Skin of body (tissue), 2 donors: ENCODE results near the gene KLHL28. TPM values are rescaled to one million over a fixed set of nuclear protein-coding genes. Genes with fewer than 3 reads are reported as not detected.

ENCODE experiments used
- DNase-seq: peaks from one replicate; lab custom pipeline; 2025; lab: John Stamatoyannopoulos, UW
- total RNA-seq: library from RNA; depleted of rRNA; stranded (reverse); fragments of >200 nt; gene quantifications from one replicate; pipeline ENCODE4 v1.2.3, GENCODE V29; 2014

Gene KLHL28
- total RNA-seq = 26.2 TPM

DNA sequence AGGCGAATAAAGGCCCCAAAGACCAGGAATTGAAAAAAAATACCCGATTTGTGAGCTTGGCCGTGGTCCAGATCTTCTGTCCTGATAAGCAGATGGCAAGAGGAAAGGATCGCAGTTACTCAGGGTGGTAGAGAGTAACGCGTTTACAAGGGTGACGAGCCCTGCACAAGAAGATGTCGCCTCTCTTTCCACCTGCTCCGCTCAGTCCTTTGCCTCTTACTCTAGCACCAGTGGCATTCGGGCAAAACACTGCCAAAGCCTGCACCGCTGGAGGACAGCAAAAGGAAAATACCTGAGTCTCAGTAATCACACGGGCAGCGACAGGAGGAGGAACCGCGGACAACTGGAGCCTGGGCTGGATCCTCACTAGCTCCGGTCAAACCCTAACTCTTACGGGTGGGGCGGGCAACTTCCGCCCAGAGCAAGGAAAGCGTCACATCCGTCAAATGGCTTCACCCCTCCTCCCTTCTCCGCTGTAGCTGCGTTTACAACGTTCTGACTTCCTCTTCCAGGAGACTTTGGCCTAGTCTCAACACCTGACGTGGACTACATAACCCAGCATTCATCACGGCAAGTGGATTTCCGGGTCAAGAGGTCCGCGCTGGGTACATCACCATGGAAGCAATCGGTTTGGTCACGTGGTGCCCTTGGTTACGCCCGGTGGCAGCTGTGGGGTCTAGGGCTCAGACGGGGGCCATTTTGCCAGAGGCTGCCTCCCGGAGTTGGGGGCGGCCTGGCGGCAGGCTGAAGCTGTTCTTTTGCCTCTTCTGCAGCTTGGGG, at the start of gene KLHL28, which contains the start of gene TOGARAM1:
Gene KLHL28 (minus strand): TSS at position 394 of the 780 bp plus-strand sequence. CDS start 16,019 bp downstream, outside the sequence.
Gene TOGARAM1 (plus strand): TSS at position 637 of the 780 bp plus-strand sequence. CDS start 232 bp downstream, outside the sequence.
- peak; percentile 100 for DNase-seq

- no peak for DNase-seq
These were observed 42.2 kb upstream of the KLHL28 start for GRCh38 chr14:45003924-45004323.

- DNase-seq = no peak
These were observed 34.1 kb upstream of the KLHL28 start for GRCh38 chr14:44995770-44996294.

DNA sequence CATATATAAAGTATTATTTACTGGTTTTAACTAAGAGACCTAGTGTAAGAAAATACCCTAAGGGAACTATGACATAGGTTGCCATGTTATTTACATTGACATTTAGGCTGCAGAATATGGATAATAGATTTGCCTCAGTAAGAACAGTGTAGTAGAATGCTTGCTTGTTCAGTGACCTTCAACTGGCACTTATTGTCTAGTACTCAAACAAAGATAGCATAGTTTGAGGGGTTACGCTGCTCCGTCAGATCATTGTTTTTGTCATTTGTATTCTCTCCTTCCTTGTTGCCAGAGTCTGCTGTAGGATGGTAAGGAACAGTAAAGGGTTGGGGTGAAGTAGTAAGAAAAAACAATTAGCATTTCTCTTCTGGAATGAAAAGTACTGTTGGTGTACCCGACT, 33.4 kb upstream of the KLHL28 start:
- no peak for DNase-seq

GRCh38 chr14:44990533-44990932, 28.8 kb upstream of the KLHL28 start:
- DNase-seq = no peak

DNA sequence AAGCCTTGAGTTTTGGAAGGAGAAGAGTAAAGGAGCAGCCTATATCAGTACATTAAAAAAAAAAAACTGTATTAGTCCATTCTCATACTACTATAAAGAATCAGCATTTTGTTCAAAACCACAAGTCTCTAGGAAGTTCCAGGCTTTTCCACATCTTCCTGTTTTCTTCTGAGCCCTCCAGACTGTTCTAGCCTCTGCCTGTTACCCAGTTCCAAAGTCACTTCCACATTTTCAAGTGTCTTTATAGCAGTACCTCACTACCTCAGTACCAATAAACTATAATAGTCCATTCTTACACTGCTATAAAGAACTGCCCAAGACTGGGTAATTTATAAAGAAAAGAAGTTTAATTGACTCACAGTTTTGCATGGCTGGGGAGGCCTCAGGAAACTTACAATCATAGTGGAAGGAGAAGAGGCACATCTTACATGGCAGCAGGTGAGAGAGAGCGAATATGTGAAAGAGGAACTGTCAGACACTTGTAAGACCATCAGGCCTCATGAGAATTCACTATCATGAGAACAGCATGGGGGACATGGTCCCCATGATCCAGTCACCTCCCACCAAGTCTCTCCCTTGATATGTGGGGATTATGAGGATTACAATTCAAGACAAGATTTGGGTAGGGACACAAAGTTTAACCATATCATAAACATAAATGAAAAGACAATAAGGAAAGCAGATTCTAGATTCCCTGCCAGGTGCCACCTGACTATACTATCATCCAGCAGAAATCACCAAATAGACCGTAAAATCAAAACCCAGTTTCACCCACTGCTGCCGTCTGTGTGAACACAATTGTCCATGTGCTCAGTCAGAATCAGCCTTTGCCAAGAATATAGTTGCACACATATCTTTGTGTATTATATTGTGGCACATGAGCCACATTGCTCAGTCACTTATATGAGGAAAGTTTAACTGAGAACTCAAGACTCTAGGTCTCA, 28.0 kb upstream of the KLHL28 start:
- DNase-seq = no peak

GRCh38 chr14:44988694-44989093, 26.9 kb upstream of the KLHL28 start:
- no peak for DNase-seq

- DNase-seq = no peak
These were observed 20.8 kb upstream of the KLHL28 start for GRCh38 chr14:44982594-44982993.

DNA sequence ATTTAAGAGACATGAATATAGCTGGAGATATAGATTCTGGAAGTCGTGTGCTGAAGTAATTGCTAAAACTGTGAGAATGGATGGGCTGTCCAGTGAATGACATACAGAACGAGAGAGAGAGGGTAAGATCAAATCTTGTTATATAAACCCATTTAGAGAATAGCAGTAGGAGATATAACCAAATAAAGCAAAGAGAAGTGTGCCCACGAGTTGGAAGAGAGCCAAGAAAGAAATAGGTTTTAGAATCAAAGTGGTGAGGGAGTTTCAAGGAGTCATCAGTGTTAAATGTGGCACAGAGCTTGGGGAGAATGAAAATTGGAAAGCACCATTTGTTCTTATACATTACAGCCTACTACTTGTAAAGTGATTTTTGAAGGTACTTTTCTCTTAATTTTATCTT, 19.5 kb upstream of the KLHL28 start:
- DNase-seq = no peak

DNA sequence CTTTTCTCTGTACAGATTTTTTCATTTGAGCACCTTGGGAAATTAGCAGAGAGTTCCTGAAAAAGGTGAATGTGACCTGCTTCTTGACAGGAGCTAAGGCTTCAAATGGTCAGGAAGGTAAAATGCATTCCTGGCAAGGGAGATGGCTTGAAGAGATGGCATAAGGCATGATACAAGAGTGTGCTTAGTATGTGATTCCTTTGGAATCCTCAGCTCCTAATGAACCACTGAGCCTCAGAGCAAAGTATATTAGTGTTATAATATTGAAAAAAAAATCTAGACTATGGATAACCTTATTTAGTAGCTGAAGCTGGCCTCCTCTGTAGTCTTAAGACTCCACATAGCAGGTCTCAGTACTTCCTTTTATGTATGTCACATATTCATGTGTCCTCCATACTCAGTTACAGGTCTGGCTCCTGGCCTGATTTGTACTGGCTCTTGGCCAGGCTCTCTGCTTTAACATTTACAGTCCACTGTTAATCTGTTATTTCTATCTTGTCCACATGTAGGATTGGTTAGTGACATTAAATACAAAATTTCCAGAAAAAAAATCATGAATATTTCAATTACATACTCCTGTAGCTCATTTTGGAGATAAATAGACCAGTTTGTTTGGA, 18.1 kb upstream of the KLHL28 start:
- DNase-seq = no peak

GRCh38 chr14:44979273-44979672, 17.5 kb upstream of the KLHL28 start:
- DNase-seq = no peak

- DNase-seq = no peak
These were observed 9.7 kb upstream of the KLHL28 start for GRCh38 chr14:44971459-44971858.

- DNase-seq = no peak
These were observed 9.2 kb upstream of the KLHL28 start for GRCh38 chr14:44970907-44971306.

- no peak for DNase-seq
These were observed 7.0 kb upstream of the KLHL28 start for GRCh38 chr14:44968714-44969113.

DNA sequence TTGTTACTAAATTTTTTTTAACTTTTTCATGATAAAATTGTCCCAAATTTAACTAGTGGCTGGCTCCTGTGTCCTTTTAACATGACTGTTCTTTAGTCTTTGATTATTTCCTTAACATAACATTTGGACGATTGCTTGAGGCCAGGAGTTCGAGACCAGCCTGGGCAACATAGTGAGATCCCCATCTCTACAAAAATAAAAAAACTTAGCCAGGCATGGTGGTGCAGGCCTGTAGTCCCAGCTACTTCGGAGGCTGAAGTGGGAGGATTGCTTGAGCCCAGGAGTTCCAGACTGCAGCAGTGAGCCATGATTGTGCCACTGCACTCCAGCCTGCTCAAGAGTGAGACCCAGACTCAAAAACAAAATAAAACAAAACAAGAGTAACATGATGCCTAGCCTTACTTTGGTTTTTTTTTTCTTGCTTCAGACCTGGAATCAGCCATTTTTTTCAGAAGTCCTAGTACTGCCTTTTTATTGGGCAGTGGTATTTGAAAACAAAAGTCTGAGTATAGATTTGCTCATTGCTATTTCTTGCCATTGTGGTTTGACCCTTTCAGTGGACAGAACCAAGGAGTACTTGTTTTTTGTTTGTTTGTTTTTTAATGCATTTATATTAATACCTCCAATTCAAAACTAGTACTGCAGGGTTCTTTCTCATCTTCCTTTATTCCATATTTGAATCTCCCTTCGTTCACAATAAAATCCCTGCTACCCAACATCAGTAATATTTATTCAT, 5.0 kb upstream of the KLHL28 start:
- DNase-seq = no peak

DNA sequence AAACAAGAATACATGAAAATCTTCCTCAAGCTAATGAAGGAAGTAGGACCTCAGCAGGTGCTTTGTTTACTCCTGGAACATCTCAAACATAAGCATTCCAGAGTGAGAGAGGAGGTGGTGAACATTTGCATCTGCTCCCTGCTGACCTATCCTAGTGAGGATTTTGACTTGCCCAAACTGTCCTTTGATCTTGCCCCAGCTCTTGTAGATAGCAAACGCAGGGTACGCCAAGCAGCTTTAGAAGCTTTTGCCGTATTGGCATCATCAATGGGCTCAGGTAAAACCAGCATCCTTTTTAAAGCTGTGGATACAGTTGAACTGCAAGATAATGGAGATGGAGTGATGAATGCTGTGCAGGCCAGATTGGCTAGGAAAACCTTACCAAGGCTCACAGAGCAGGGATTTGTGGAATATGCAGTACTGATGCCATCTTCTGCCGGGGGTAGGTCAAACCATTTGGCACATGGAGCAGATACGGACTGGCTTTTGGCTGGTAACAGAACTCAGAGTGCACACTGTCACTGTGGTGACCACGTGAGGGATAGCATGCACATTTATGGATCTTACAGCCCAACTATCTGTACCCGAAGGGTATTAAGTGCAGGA, 2.1 kb upstream of the KLHL28 start:
- no peak for DNase-seq

- peak; percentile 30 for DNase-seq
These were observed 1.3 kb upstream of the KLHL28 start for GRCh38 chr14:44963044-44963528.

GRCh38 chr14:44962334-44963043, 742 bp upstream of the KLHL28 start:
- DNase-seq = no peak

DNA sequence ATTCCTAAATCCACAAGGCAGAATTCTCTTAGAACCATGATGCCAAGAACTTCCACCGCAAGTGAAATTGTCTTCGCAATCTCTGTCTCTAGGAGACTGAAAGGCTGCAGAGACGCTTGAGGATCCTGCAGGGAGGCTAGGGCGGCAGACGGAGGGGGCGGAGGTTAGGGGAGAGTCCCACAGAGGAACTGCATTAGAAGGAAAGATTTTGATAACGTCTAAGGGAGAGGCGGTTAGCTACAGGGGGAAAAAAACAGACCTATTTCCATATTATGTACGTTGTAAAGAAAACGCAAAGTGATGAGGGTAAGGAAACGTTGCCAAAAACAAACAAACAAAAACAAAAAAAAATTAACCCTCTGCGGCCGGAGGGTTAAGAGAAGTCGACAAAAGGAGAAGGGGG, 595 bp downstream of the KLHL28 start:
- peak; percentile 69 for DNase-seq

DNA sequence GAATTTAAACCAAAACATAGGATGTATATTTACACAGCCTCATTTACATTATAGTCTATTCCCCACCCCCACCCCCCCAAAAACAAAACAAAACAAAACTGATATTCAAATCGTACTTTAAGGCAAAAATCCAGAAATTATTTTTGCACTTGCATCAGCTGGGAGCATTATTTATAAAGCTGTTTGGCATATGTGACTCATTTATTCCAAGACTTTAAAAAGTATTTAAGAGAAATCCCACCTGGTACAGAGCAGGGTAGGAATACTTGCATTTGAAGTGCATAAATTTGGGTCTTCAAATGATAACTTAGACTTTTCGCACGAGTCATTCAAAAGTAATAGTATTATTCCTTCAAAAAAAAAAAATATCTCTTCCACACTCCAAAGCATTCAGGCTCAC, 1.1 kb downstream of the KLHL28 start:
- DNase-seq = no peak
